HG03103 (cell line): ENCODE measurements around the gene CEP63.

Source experiments
- ATAC-seq: cut with Tn5 transposase; IDR thresholded peaks from one replicate; pipeline ENCODE4 v1.9.1; 2021; ENCODE audit warnings: low read depth; ENCODE audit not compliant: unreplicated experiment

CEP63 gene

GRCh38 chr3:134606033-134607025 lies 120.5 kb downstream of the CEP63 start:
- ATAC-seq = no peak

- ATAC-seq = no peak
Measured at GRCh38 chr3:134607054-134608022, 121.5 kb downstream of the CEP63 start.

GRCh38 chr3:134608023-134608770 lies 122.3 kb downstream of the CEP63 start:
- ATAC-seq = no peak

- no peak for ATAC-seq
Measured at GRCh38 chr3:134608771-134609435, 123.0 kb downstream of the CEP63 start.

- ATAC-seq = no peak
Measured at GRCh38 chr3:134609821-134610431, 124.1 kb downstream of the CEP63 start.

GRCh38 chr3:134610432-134611385 lies 124.9 kb downstream of the CEP63 start:
- ATAC-seq = no peak

GRCh38 chr3:134611516-134611915 lies 125.7 kb downstream of the CEP63 start:
- ATAC-seq = no peak

- no peak for ATAC-seq
Measured at GRCh38 chr3:134613006-134613520, 127.2 kb downstream of the CEP63 start.

- no peak for ATAC-seq
Measured at GRCh38 chr3:134614955-134615354, 129.1 kb downstream of the CEP63 start.

- no peak for ATAC-seq
Measured at GRCh38 chr3:134615743-134616142, 129.9 kb downstream of the CEP63 start.

- no peak for ATAC-seq
Measured at GRCh38 chr3:134617608-134618477, 132.0 kb downstream of the CEP63 start.

- ATAC-seq = no peak
Measured at GRCh38 chr3:134618478-134619300, 132.8 kb downstream of the CEP63 start.

GRCh38 chr3:134619301-134619615 lies 133.4 kb downstream of the CEP63 start:
- ATAC-seq = no peak

GRCh38 chr3:134619884-134620445 lies 134.1 kb downstream of the CEP63 start:
- no peak for ATAC-seq

- no peak for ATAC-seq
Measured at GRCh38 chr3:134620476-134621115, 134.7 kb downstream of the CEP63 start.

- ATAC-seq = no peak
Measured at GRCh38 chr3:134621854-134622253, 136.0 kb downstream of the CEP63 start.
